Osteoblast (primary cell): ENCODE measurements around the gene NPTN. TPM values are rescaled to one million over a fixed set of nuclear protein-coding genes. Genes with fewer than 3 reads are reported as not detected.
A peak's percentile ranks its signal among the peaks of the same experiment; 100 is the strongest.

ENCODE experiments used
- DNase-seq: peaks from one replicate; pipeline ENCODE4 v3.0.0; 2011; ENCODE audit warnings: low spot score, mixed read lengths; ENCODE audit not compliant: insufficient read length; ENCODE audit errors: missing footprints
- H2AFZ ChIP-seq: 2 replicates; pipeline ENCODE4 v1.6.0; 2011; ENCODE audit warnings: mild to moderate bottlenecking, low read length
- H3K27ac ChIP-seq: 2 replicates; pipeline ENCODE4 v1.5.1; 2011; ENCODE audit warnings: mild to moderate bottlenecking, low read depth, low read length, moderate library complexity
- H3K27me3 ChIP-seq: 2 replicates; pipeline ENCODE4 v1.6.0; 2012; ENCODE audit warnings: mild to moderate bottlenecking, control low read depth, inconsistent platforms, low read length, moderate library complexity; ENCODE audit not compliant: insufficient read depth
- H3K36me3 ChIP-seq: 2 replicates; pipeline ENCODE4 v1.5.1; 2011; ENCODE audit warnings: mild to moderate bottlenecking, low read length, control low read depth, moderate library complexity; ENCODE audit not compliant: insufficient read depth
- H3K4me1 ChIP-seq: 2 replicates; pipeline ENCODE4 v1.5.1; 2011; ENCODE audit warnings: mild to moderate bottlenecking, low read length, control low read depth, moderate library complexity; ENCODE audit not compliant: insufficient read depth
- H3K4me2 ChIP-seq: 2 replicates; pipeline ENCODE4 v1.6.0; 2011; ENCODE audit warnings: mild to moderate bottlenecking, low read length; ENCODE audit not compliant: insufficient read depth
- H3K4me3 ChIP-seq: fragments of 200-600 bp; sonication (generic); 3 replicates; pipeline ENCODE4 v1.5.1; 2012; ENCODE audit warnings: mild to moderate bottlenecking, low read length, inconsistent platforms; ENCODE audit not compliant: insufficient read depth
- H3K79me2 ChIP-seq: 2 replicates; pipeline ENCODE4 v1.6.0; 2012; ENCODE audit warnings: mild to moderate bottlenecking, low read length, control low read depth, inconsistent platforms; ENCODE audit not compliant: insufficient read depth
- H3K9me3 ChIP-seq: 2 replicates; pipeline ENCODE4 v1.5.1; 2011; ENCODE audit warnings: low read depth, low read length, control low read depth
- H4K20me1 ChIP-seq: 2 replicates; pipeline ENCODE4 v1.6.0; 2012; ENCODE audit warnings: mild to moderate bottlenecking, low read length, control low read depth; ENCODE audit not compliant: insufficient read depth
- CTCF ChIP-seq: IDR thresholded peaks from 2 replicates; pipeline ENCODE4 v1.5.1; 2011; ENCODE audit warnings: mild to moderate bottlenecking, low read depth, low read length, moderate library complexity; ENCODE audit errors: extremely low read depth
- total RNA-seq: library from RNA; depleted of rRNA; stranded (reverse); fragments of >200 nt; gene quantifications from 2 replicates; pipeline ENCODE4 v1.2.3, GENCODE V29; 2012

The NPTN gene
- total RNA-seq, 1 donor, result 130 TPM

DNA sequence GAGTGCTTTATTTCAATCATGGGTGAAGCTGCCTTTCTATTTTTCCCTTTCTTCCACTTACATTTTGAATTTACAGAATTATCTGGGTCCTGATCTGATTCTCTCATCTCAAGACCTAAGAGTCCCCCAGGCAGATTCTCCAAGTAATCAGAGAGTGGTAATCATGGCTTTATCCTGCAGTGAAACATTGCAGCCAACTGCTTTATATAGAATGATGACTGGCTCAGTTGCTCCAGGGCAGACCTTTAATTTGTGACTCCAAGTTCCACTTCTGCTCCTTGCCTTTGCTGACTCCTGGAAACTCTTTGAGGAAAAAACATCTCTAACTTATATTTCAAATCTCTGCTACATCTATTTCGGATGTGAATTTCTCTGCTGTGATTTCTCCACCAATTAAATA, 25.5 kb upstream of the NPTN start:
- Histone ChIP-seq H3K27me3 (peaks cover 20% of the 10 kb centered on the region), H3K4me2 (no peak overlapping the region), H3K4me3 (no peak overlapping the region), H3K36me3 (no peaks in the 10 kb centered on the region), H3K9me3 (no peaks in the 10 kb centered on the region), H3K27ac (no peak overlapping the region), H3K4me1 (no peaks in the 10 kb centered on the region), H2AFZ (no peak overlapping the region), H4K20me1 (no peaks in the 10 kb centered on the region), H3K79me2 (no peaks in the 10 kb centered on the region)
- DNase-seq, result no peak
- no peak for TF ChIP-seq CTCF

- Histone ChIP-seq H3K9me3 (no peaks in the 10 kb centered on the region), H2AFZ (no peak overlapping the region), H3K4me1 (no peaks in the 10 kb centered on the region), H3K79me2 (no peaks in the 10 kb centered on the region), H3K36me3 (no peaks in the 10 kb centered on the region), H3K27me3 (peaks cover 11% of the 10 kb centered on the region), H4K20me1 (no peaks in the 10 kb centered on the region), H3K4me2 (no peak overlapping the region), H3K4me3 (no peak overlapping the region), H3K27ac (no peak overlapping the region)
- TF ChIP-seq CTCF, result no peak
- no peak for DNase-seq
These were observed 22.5 kb upstream of the NPTN start for GRCh38 chr15:73655724-73656123.

DNA sequence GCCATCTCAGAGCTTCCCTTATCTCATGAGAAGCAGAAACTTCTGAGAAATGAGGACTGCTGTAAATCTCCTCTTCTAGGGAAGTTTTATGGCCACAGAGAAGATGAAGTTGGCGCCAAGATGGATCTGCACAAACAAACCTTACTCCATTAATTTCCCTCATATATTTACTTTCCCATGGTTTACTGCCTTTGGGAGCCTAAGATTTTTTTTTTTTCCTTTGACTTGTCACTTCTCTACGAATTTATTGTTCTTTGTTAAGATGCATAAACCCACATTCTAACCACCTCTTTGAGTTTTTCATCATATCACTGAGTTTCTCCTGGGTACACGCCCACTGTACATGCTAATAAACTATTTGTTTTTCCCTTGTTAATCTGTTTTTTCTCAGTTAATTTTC, 21.5 kb upstream of the NPTN start:
- no peak for DNase-seq
- Histone ChIP-seq H4K20me1 (no peaks in the 10 kb centered on the region), H3K4me2 (no peak overlapping the region), H3K4me1 (no peaks in the 10 kb centered on the region), H3K27me3 (peaks cover 6% of the 10 kb centered on the region), H3K4me3 (no peak overlapping the region), H3K9me3 (no peaks in the 10 kb centered on the region), H3K36me3 (no peaks in the 10 kb centered on the region), H3K27ac (no peak overlapping the region), H3K79me2 (no peaks in the 10 kb centered on the region), H2AFZ (no peak overlapping the region)
- no peak for TF ChIP-seq CTCF

DNA sequence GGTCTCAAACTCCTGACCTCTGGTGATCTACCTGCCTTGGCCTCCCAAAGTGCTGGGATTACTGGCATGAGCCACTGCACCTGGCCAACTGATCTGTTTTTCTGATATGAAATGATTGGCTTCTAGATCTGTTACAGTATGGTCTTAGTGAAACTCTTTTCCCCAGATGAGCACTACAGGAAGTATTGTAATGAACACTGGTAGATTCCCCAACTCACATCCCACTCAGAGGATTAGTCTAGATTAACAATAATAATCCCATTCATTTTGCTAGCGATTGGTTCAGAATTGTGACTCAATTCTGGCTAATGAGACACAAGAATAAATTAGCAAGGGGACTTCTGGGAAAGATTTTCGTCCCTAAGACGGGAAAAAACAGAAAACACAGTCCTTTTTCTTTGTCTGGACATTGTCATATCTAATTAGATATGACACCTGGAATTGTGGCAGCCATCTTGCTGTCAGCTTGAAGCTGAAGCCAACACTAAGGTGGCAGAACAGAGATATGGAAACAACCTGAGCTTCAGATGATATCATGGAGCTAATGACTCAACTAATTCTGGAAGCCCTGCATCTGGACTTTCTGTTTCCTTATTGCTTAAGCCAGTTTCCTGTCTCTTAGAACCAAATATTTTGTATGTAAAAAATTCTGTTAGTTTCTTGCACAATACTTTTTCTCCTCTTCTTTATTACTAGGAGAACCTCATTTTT, 17.4 kb upstream of the NPTN start:
- Histone ChIP-seq H3K4me3 (no peak overlapping the region), H2AFZ (no peak overlapping the region), H3K4me2 (no peak overlapping the region), H4K20me1 (no peaks in the 10 kb centered on the region), H3K27me3 (peaks cover 6% of the 10 kb centered on the region), H3K9me3 (no peaks in the 10 kb centered on the region), H3K27ac (no peak overlapping the region), H3K79me2 (no peaks in the 10 kb centered on the region), H3K36me3 (no peaks in the 10 kb centered on the region), H3K4me1 (no peaks in the 10 kb centered on the region)
- peak; percentile 52 for DNase-seq
- no peak for TF ChIP-seq CTCF
